ENCODE data around the gene IQCB1.

DNA sequence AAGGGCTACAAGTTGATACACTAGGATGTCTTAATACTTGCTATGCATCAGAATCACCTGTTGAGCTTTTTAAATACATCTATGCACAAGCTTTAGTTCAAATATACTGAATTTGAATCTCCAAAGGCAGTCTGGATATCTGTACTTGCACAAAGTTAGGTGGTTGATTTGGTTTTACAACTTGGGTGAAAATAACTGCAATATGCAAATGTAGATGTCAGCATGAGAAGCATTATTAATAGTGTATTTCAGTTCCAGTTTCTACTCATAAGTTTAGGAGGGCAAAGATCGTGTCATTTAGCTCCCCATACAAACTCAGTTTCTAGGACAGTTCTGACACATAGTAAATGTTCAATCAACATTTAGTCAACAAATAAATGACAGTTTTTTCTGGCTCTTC, 25.6 kb downstream of the IQCB1 start:
- TF ChIP-seq EZH2 (IDR thresholded peaks at IDR 0.05; ENCODE audit: low read depth, unreplicated experiment) (no peak), EZH2phosphoT487 (IDR thresholded peaks at IDR 0.05; ENCODE audit: unreplicated experiment) (no peak), CTCF (conservative IDR thresholded peaks at IDR 0.05; ENCODE audit: low read depth in 2 of 2) (no peak), CREB1 (CRISPR knock-in tag; IDR thresholded peaks at IDR 0.05; ENCODE audit: low read depth) (no peak), POLR2AphosphoS5 (IDR thresholded peaks at IDR 0.05; ENCODE audit: low read depth) (no peak)
- TF ChIP-seq, protein P1, sequence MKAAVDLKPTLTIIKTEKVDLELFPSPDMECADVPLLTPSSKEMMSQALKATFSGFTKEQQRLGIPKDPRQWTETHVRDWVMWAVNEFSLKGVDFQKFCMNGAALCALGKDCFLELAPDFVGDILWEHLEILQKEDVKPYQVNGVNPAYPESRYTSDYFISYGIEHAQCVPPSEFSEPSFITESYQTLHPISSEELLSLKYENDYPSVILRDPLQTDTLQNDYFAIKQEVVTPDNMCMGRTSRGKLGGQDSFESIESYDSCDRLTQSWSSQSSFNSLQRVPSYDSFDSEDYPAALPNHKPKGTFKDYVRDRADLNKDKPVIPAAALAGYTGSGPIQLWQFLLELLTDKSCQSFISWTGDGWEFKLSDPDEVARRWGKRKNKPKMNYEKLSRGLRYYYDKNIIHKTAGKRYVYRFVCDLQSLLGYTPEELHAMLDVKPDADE (IDR thresholded peaks at IDR 0.05), result no peak
